ENCODE results near the gene TMEM178B.
"Not testable (repeated sequence)": the region's sequence is repeated elsewhere in the genome, so short reads cannot be mapped to it uniquely, and the experiment has no call there.

Gene TMEM178B

GRCh38 chr7:141312828-141313521 lies 239.1 kb downstream of the TMEM178B start:
- no peak for DNase-seq (ENCODE audit: low spot score)

GRCh38 chr7:141313896-141314295 lies 240.0 kb downstream of the TMEM178B start:
- DNase-seq (ENCODE audit: low spot score): no peak

- DNase-seq (ENCODE audit: low spot score): no peak
Measured at GRCh38 chr7:141317033-141317585, 243.2 kb downstream of the TMEM178B start.

GRCh38 chr7:141320287-141320686 lies 246.4 kb downstream of the TMEM178B start:
- no peak for DNase-seq (ENCODE audit: low spot score)

- no peak for DNase-seq (ENCODE audit: low spot score)
Measured at GRCh38 chr7:141322383-141322782, 248.5 kb downstream of the TMEM178B start.

- DNase-seq (ENCODE audit: low spot score): no peak
Measured at GRCh38 chr7:141323826-141324225, 250.0 kb downstream of the TMEM178B start.

GRCh38 chr7:141324870-141325269 lies 251.0 kb downstream of the TMEM178B start:
- DNase-seq (ENCODE audit: low spot score): no peak

GRCh38 chr7:141325275-141325674 lies 251.4 kb downstream of the TMEM178B start:
- no peak for DNase-seq (ENCODE audit: low spot score)

GRCh38 chr7:141328290-141328689 lies 254.4 kb downstream of the TMEM178B start:
- no peak for DNase-seq (ENCODE audit: low spot score)

- DNase-seq (ENCODE audit: low spot score): not testable (repeated sequence)
Measured at GRCh38 chr7:141330285-141330684, 256.4 kb downstream of the TMEM178B start.

GRCh38 chr7:141333459-141333858 lies 259.6 kb downstream of the TMEM178B start:
- DNase-seq (ENCODE audit: low spot score): no peak

- DNase-seq (ENCODE audit: low spot score): no peak
Measured at GRCh38 chr7:141335164-141335563, 261.3 kb downstream of the TMEM178B start.

- no peak for DNase-seq (ENCODE audit: low spot score)
Measured at GRCh38 chr7:141339603-141340002, 265.7 kb downstream of the TMEM178B start.

GRCh38 chr7:141340991-141341390 lies 267.1 kb downstream of the TMEM178B start:
- no peak for DNase-seq (ENCODE audit: low spot score)

- DNase-seq (ENCODE audit: low spot score): no peak
Measured at GRCh38 chr7:141342621-141343408, 269.0 kb downstream of the TMEM178B start.

GRCh38 chr7:141344153-141344935 lies 270.5 kb downstream of the TMEM178B start:
- DNase-seq (ENCODE audit: low spot score): no peak

- DNase-seq (ENCODE audit: low spot score): no peak
Measured at GRCh38 chr7:141348728-141349127, 274.9 kb downstream of the TMEM178B start.

GRCh38 chr7:141349338-141349737 lies 275.5 kb downstream of the TMEM178B start:
- DNase-seq (ENCODE audit: low spot score): no peak

GRCh38 chr7:141349804-141350203 lies 275.9 kb downstream of the TMEM178B start:
- DNase-seq (ENCODE audit: low spot score): no peak

GRCh38 chr7:141351175-141351574 lies 277.3 kb downstream of the TMEM178B start:
- DNase-seq (ENCODE audit: low spot score): no peak

GRCh38 chr7:141352955-141353354 lies 279.1 kb downstream of the TMEM178B start:
- no peak for DNase-seq (ENCODE audit: low spot score)

- no peak for DNase-seq (ENCODE audit: low spot score)
Measured at GRCh38 chr7:141354251-141354650, 280.4 kb downstream of the TMEM178B start.

Measured in D341Med (cell line).